Measurements from ENCODE around the gene DNAH17. TPM values are rescaled to one million over a fixed set of nuclear protein-coding genes. Genes with fewer than 3 reads are reported as not detected.

Gene DNAH17
- total RNA-seq, 1 experiment from 2014 or later: 0.69 TPM

GRCh38 chr17:78555746-78556401 lies 21.3 kb downstream of the DNAH17 start:
- POLR2A ChIA-PET: no interaction called here
- H3K9me3 ChIP-seq (ENCODE audit: control insufficient read depth in 1 of 2, insufficient read depth in 1 of 2, low read depth in 1 of 2, low read length in 2 of 2): no peaks in the 10 kb centered on the region
- no peak overlapping the region for H3K9ac ChIP-seq (ENCODE audit: low read length)
- H3K36me3 ChIP-seq (ENCODE audit: control insufficient read depth in 1 of 2, insufficient read depth in 2 of 2, low read length in 2 of 2): no peaks in the 10 kb centered on the region
- H2AFZ ChIP-seq (ENCODE audit: low read depth, low read length, poor library complexity, severe bottlenecking): no peak overlapping the region
- no peaks in the 10 kb centered on the region for H3K79me2 ChIP-seq (ENCODE audit: insufficient read depth, low read length)
- H3K27ac ChIP-seq (ENCODE audit: low read depth, low read length): no peak overlapping the region
- CTCF ChIA-PET: no interaction called here
- ATAC-seq: no peak
- H3K4me1 ChIP-seq (ENCODE audit: control insufficient read depth in 1 of 2, insufficient read depth in 2 of 2, low read length in 2 of 2): peaks cover 3 to 14% of the 10 kb centered on the region in 2 experiments; a peak in 3 of 4 replicates
- no peak overlapping the region for H3K4me2 ChIP-seq (ENCODE audit: low read length)
- H4K20me1 ChIP-seq (ENCODE audit: insufficient read depth): no peaks in the 10 kb centered on the region
- intact Hi-C loops (cut with micrococcal nuclease): no loop called here
- no peak overlapping the region for H3K4me3 ChIP-seq (replicated peaks in 1 of 2; ENCODE audit: low read depth in 1 of 2, low read length in 2 of 2)
- no peaks in the 10 kb centered on the region for H3K9me2 ChIP-seq (ENCODE audit: insufficient read depth)
- TF ChIP-seq ELF1 (IDR thresholded peaks at IDR 0.05; ENCODE audit: borderline replicate concordance, low read depth) (no peak), POLR2A (IDR thresholded peaks at IDR 0.05; ENCODE audit: borderline replicate concordance, extremely low read depth, insufficient read depth, insufficient read length) (no peak), ATF3 (IDR thresholded peaks at IDR 0.05) (no peak)
- no TSS peak for BruUV-seq (replicated peaks)
- no peak for DNase-seq (ENCODE audit: low read depth, low spot score)
- RAD21 ChIA-PET (ENCODE audit: low non-redundant PET in 1 of 2, low total read pairs in 2 of 2, uncharacterized antibody in 2 of 2, unreplicated experiment in 2 of 2): no interaction called here
- H3K27me3 ChIP-seq (ENCODE audit: insufficient read depth, low read length): no peaks in the 10 kb centered on the region

GRCh38 chr17:78550464-78550863 lies 26.7 kb downstream of the DNAH17 start:
- H3K9me3 ChIP-seq (ENCODE audit: control insufficient read depth in 1 of 2, insufficient read depth in 1 of 2, low read depth in 1 of 2, low read length in 2 of 2): no peaks in the 10 kb centered on the region
- TF ChIP-seq EZH2 (IDR thresholded peaks at IDR 0.05) (no peak), JUND (IDR thresholded peaks at IDR 0.05) (no peak), CBX3 (IDR thresholded peaks at IDR 0.05; ENCODE audit: low read depth) (no peak), POLR2AphosphoS5 (IDR thresholded peaks at IDR 0.05; ENCODE audit: low read depth, low read length) (no peak), CEBPB (IDR thresholded peaks at IDR 0.05; ENCODE audit: low read depth) (no peak), FOSL1 (IDR thresholded peaks at IDR 0.05; ENCODE audit: low read depth) (no peak), SRF (IDR thresholded peaks at IDR 0.05; ENCODE audit: low read depth) (no peak), EGR1 (IDR thresholded peaks at IDR 0.05; ENCODE audit: low read depth) (no peak), YY1 (IDR thresholded peaks at IDR 0.05; ENCODE audit: extremely low read depth, insufficient replicate concordance, low read depth, low read length) (no peak), EZH2phosphoT487 (IDR thresholded peaks at IDR 0.05; ENCODE audit: borderline replicate concordance) (no peak), ZBTB33 (IDR thresholded peaks at IDR 0.05; ENCODE audit: extremely low read depth, insufficient replicate concordance, low read length) (no peak), ZFX (IDR thresholded peaks at IDR 0.05) (no peak), ELF1 (IDR thresholded peaks at IDR 0.05; ENCODE audit: borderline replicate concordance, low read depth) (no peak)
- intact Hi-C loops (cut with micrococcal nuclease): no loop called here
- no peaks in the 10 kb centered on the region for H3K36me3 ChIP-seq (ENCODE audit: control insufficient read depth in 1 of 2, insufficient read depth in 2 of 2, low read length in 2 of 2)
- no peak overlapping the region for H3K9ac ChIP-seq (ENCODE audit: low read length)
- H4K20me1 ChIP-seq (ENCODE audit: insufficient read depth): no peaks in the 10 kb centered on the region
- H3K9me2 ChIP-seq (ENCODE audit: insufficient read depth): no peaks in the 10 kb centered on the region
- RAD21 ChIA-PET (ENCODE audit: low non-redundant PET in 1 of 2, low total read pairs in 2 of 2, uncharacterized antibody in 2 of 2, unreplicated experiment in 2 of 2): no interaction called here
- no peaks in the 10 kb centered on the region for H3K4me1 ChIP-seq (ENCODE audit: control insufficient read depth in 1 of 2, insufficient read depth in 2 of 2, low read length in 2 of 2)
- no peak overlapping the region for H3K4me2 ChIP-seq (ENCODE audit: low read length)
- CTCF ChIA-PET: no interaction called here
- H3K79me2 ChIP-seq (ENCODE audit: insufficient read depth, low read length): no peaks in the 10 kb centered on the region
- no peak overlapping the region for H3K4me3 ChIP-seq (replicated peaks in 1 of 2; ENCODE audit: low read depth in 1 of 2, low read length in 2 of 2)
- DNase-seq (ENCODE audit: low read depth, low spot score) (no peak), ATAC-seq (no peak)
- POLR2A ChIA-PET: no interaction called here
- no peaks in the 10 kb centered on the region for H3K27me3 ChIP-seq (ENCODE audit: insufficient read depth, low read length)
- BruUV-seq (replicated peaks): no TSS peak
- no peak overlapping the region for H3K27ac ChIP-seq (ENCODE audit: low read depth, low read length)
- no peak overlapping the region for H2AFZ ChIP-seq (ENCODE audit: low read depth, low read length, poor library complexity, severe bottlenecking)

Measured in HCT116 (cell line).